Right lobe of liver (tissue), 6 donors: ENCODE data around the gene ANKRD23. TPM values are rescaled to one million over a fixed set of nuclear protein-coding genes. Genes with fewer than 3 reads are reported as not detected.

ENCODE experiments used
- ATAC-seq, 4 donors: fragments of 200-7000 bp; cut with Tn5 transposase; one replicate each; pipeline ENCODE4 v1.9.1; 2020; ENCODE audit warnings: mild to moderate bottlenecking in 4 of 4, moderate library complexity in 4 of 4
- DNase-seq, 3 donors: peaks; one replicate each; pipeline ENCODE4 v3.0.0-alpha.2; 2020
- H3K27ac ChIP-seq, 3 donors: fragments of 200-600 bp; one replicate each; pipeline ENCODE4 v1.8.0; 2022
- H3K27me3 ChIP-seq, 2 donors: fragments of 200-600 bp; one replicate each; pipeline ENCODE4 v1.8.0; 2022
- H3K36me3 ChIP-seq, 4 donors: fragments of 200-600 bp; sonication (generic) in 1 of 4; one replicate each; pipeline versions ENCODE4 v1.5.1 to v1.8.0; 2017 to 2022; ENCODE audit warnings: control low read depth in 1 of 4
- H3K4me1 ChIP-seq, 4 donors: fragments of 200-600 bp; sonication (generic) in 1 of 4; one replicate each; pipeline versions ENCODE4 v1.5.1 to v1.8.0; 2017 to 2022; ENCODE audit warnings: control low read depth in 1 of 4
- H3K4me3 ChIP-seq, 3 donors: fragments of 200-600 bp; one replicate each; pipeline ENCODE4 v1.8.0; 2022
- H3K9me3 ChIP-seq, 4 donors: fragments of 200-600 bp; sonication (generic) in 1 of 4; one replicate each; pipeline versions ENCODE4 v1.5.1 to v1.8.0; 2017 to 2022; ENCODE audit warnings: control low read depth in 1 of 4
- POLR2A ChIP-seq: fragments of 450-650 bp; IDR thresholded peaks from one replicate; pipeline ENCODE4 v1.6.1; 2017; ENCODE audit warnings: antibody characterized with exemption, mild to moderate bottlenecking
- WGBS: methylation state at CpG from one replicate; pipeline ENCODE4 v1.1.6; 2018; ENCODE audit warnings: low coverage, low lambda C conversion rate; ENCODE audit not compliant: insufficient coverage; ENCODE audit errors: missing lambda C conversion rate; 5-methylcytosine and 5-hydroxymethylcytosine counted together
- intact Hi-C, 2 donors: fragments of 100-400 bp; cut with DNase I; formaldehyde crosslinking; loops; one replicate each; pipeline versions ENCODE4 v1.11.2 to v1.14.1; 2022
- total RNA-seq, 6 experiments: library from RNA; depleted of rRNA in 2 of 6; stranded (reverse); fragments of >200 nt in 2 of 6; fragmentation: NEBNext Ultra II Directional in 3 of 6; extraction: Animal tissue kit (Norgen Biotek cat#: 25700) in 3 of 6; gene quantifications; one replicate each; pipeline versions ENCODE4 v1.1.0 to v1.2.4, GENCODE V29; 2016 to 2023
- TF ChIP-seq, protein P1 (sequence below), 4 donors: fragments of 200-600 bp in 3 of 4; fragments of 450-650 bp in 1 of 4; IDR thresholded peaks; one replicate each; pipeline versions ENCODE4 v1.5.1 to v1.8.0; 2016 to 2022; ENCODE audit warnings: antibody characterized with exemption in 4 of 4, mild to moderate bottlenecking in 2 of 4
- donor health status: DM: no; HTN: yes; CAD: no.
- donor health status: DM: no; HTN: no; CAD: no.
- donor health status: DM: no; HTN: no; CAD: no.
- donor health status: DM: no; HTN: yes; CAD: no.
- donor health status: DM: no; HTN: yes; CAD: no.

The ANKRD23 gene
- total RNA-seq, 6 experiments from 2014 or later = 0.98 to 4.0 (median 2.7) TPM

DNA sequence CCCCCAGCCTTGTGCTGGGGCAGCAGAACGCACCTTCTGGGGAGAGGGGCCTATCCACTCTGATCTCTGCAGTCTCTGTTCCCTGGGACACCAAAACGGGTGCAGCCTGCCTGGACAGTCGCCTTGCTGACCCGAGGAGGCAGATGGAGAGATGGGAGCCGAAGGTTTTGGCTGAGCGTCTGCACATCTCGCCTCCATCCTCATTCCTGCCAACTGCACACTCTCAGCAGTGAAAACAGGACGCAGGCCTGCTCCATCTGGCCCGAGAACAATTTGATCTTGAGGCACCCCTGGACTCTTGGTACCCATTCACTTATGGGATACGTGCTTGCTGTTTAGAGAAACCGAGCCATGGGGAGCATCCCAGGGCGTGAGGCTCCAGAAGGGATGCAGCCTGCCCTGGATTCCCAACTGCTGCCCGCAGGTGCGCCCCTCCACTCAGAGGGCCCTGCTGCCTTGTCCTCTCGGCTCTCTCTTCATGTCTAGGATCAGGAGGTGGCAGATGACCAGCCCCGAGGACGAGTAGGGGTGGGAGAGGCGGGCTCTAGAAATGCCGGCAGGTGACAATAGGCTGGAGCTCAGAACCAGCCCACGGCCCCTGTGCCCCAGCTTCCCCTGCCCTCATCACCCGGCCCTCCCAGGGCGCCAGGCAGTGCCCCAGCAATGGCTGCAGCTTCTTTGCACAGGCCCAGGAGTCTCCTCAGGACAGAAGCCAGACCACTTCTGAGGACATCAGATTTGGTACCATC lies 35.1 kb upstream of the ANKRD23 start:
- H3K4me1 ChIP-seq = peaks cover 0 to 4% (median 0%) of the 10 kb centered on the region in 4 donors
- no peaks in the 10 kb centered on the region for H3K9me3 ChIP-seq
- TF ChIP-seq POLR2A = no peak
- TF ChIP-seq, protein P1, sequence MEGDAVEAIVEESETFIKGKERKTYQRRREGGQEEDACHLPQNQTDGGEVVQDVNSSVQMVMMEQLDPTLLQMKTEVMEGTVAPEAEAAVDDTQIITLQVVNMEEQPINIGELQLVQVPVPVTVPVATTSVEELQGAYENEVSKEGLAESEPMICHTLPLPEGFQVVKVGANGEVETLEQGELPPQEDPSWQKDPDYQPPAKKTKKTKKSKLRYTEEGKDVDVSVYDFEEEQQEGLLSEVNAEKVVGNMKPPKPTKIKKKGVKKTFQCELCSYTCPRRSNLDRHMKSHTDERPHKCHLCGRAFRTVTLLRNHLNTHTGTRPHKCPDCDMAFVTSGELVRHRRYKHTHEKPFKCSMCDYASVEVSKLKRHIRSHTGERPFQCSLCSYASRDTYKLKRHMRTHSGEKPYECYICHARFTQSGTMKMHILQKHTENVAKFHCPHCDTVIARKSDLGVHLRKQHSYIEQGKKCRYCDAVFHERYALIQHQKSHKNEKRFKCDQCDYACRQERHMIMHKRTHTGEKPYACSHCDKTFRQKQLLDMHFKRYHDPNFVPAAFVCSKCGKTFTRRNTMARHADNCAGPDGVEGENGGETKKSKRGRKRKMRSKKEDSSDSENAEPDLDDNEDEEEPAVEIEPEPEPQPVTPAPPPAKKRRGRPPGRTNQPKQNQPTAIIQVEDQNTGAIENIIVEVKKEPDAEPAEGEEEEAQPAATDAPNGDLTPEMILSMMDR (IDR thresholded peaks at IDR 0.05) = no peak
- intact Hi-C loops = no loop called here
- no peak overlapping the region for H3K27ac ChIP-seq
- H3K36me3 ChIP-seq = no peaks in the 10 kb centered on the region
- no peak for ATAC-seq
- no peak overlapping the region for H3K4me3 ChIP-seq
- no peak for DNase-seq
- H3K27me3 ChIP-seq = no peaks in the 10 kb centered on the region
- WGBS = no CpG with 5 or more reads among the region's 22 CpGs

DNA sequence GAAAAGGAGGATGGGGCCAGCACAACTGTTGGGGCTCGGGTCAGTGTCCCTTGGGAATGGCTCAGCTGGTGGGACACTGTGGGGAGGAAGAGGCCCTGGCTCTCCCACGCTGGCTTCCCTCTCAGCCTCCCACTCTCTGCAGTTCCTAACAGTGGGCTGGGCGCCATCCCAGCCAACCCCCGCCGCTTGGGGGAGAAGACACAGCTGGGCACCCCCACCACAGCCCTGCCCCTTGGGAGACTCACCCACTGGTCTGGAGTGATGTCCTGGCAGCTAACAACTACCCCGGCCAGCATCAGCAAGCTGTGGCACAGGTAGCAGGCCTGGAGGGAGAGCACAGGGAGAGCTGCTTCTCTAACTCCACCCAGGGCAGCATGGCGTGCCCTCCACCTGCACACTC lies 34.4 kb upstream of the ANKRD23 start:
- Histone ChIP-seq H3K9me3 (no peaks in the 10 kb centered on the region), H3K4me1 (peaks cover 0 to 4% (median 0%) of the 10 kb centered on the region in 4 donors), H3K27me3 (no peaks in the 10 kb centered on the region), H3K27ac (no peak overlapping the region), H3K36me3 (no peaks in the 10 kb centered on the region), H3K4me3 (no peak overlapping the region)
- no peak for DNase-seq
- TF ChIP-seq, protein P1 (IDR thresholded peaks at IDR 0.05) = no peak
- TF ChIP-seq POLR2A = no peak
- intact Hi-C loops = no loop called here
- ATAC-seq = no peak
- no CpG with 5 or more reads among the region's 7 CpGs for WGBS

DNA sequence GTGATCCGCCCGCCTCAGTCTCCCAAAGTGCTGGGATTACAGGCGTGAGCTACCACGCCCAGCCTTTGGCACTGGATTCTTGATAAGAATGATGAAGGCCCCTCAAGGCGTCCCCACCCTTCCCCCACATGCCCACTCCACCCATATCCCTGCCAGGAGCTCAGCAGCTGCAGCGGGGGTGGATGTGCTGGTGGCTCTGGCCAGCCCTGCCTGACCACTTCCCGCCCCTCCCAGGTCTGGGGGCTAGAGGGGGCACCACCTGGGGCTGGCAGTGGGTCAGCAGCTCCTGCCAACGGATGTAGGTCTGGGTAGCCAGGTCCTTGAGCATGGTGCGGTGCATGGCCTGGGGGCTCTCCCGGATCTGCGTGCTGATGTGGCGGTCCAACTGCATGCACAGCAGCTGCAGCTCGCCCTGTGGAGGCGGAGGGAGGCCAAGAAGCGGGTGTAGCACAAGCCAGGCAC lies 33.8 kb upstream of the ANKRD23 start:
- no peaks in the 10 kb centered on the region for H3K9me3 ChIP-seq
- H3K36me3 ChIP-seq = no peaks in the 10 kb centered on the region
- no peak overlapping the region for H3K4me3 ChIP-seq
- no peak for ATAC-seq
- TF ChIP-seq POLR2A = no peak
- TF ChIP-seq, protein P1 (IDR thresholded peaks at IDR 0.05) = no peak
- 88% methylated on average over 6 of the region's 15 CpGs for whole genome bisulfite sequencing
- H3K27me3 ChIP-seq = no peaks in the 10 kb centered on the region
- H3K27ac ChIP-seq = no peak overlapping the region
- H3K4me1 ChIP-seq = peaks cover 0 to 4% (median 0%) of the 10 kb centered on the region in 4 donors
- no peak for DNase-seq
- intact Hi-C loops = no loop called here

DNA sequence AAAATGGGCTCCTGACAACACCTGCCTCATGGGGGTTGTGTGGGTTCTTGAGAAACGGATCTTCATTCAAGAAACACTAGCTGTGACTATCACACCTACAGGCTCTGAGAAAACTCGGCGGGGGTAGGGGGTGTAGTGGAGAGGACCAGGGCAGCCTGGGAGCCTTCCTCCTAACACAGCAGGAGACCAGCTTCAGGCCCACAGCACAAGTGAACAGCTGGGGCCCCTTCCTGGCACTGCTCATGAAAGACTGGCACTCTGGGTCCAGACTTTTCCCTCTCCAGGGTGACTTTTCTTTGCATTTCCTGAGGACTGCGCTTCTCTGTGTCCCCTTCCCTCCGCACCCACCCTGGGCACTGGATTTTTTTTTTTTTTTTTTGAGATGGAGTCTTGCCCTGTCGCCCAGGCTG lies 33.2 kb upstream of the ANKRD23 start:
- H3K27me3 ChIP-seq = no peaks in the 10 kb centered on the region
- no peaks in the 10 kb centered on the region for H3K36me3 ChIP-seq
- TF ChIP-seq, protein P1 (IDR thresholded peaks at IDR 0.05) = no peak
- TF ChIP-seq POLR2A = no peak
- intact Hi-C loops = no loop called here
- DNase-seq (no peak), ATAC-seq (no peak)
- H3K4me1 ChIP-seq = peaks cover 0 to 4% (median 0%) of the 10 kb centered on the region in 4 donors
- H3K4me3 ChIP-seq = no peak overlapping the region
- H3K27ac ChIP-seq = no peak overlapping the region
- 68% methylated on average over 5 of the region's 6 CpGs for WGBS
- H3K9me3 ChIP-seq = no peaks in the 10 kb centered on the region
